Trophoblast cell (in vitro differentiated cells and primary cell): ENCODE measurements around the gene USP17L15.
"Not testable (repeated sequence)": the region's sequence is repeated elsewhere in the genome, so short reads cannot be mapped to it uniquely, and the experiment has no call there.

Experiments used
- DNase-seq, 2 donors: peaks; one replicate each; pipeline ENCODE4 v3.0.0-alpha.2; 2016
- H2AFZ ChIP-seq: 2 replicates; pipeline ENCODE4 v1.6.1; 2013; ENCODE audit warnings: low read length, moderate library complexity, mild to moderate bottlenecking; ENCODE audit not compliant: insufficient read depth, poor library complexity
- H2AK5ac ChIP-seq: 2 replicates; pipeline ENCODE4 v1.6.1; 2013; ENCODE audit warnings: mild to moderate bottlenecking, low read length
- H2BK120ac ChIP-seq: 2 replicates; pipeline ENCODE4 v1.6.1; 2013; ENCODE audit warnings: low read length, mild to moderate bottlenecking, moderate library complexity; ENCODE audit not compliant: insufficient read depth, poor library complexity
- H2BK12ac ChIP-seq: 2 replicates; pipeline ENCODE4 v1.6.1; 2013; ENCODE audit warnings: mild to moderate bottlenecking, low read length, moderate library complexity
- H2BK5ac ChIP-seq: 2 replicates; pipeline ENCODE4 v1.6.1; 2013; ENCODE audit warnings: low read length, low read depth, moderate library complexity, mild to moderate bottlenecking; ENCODE audit not compliant: poor library complexity
- H3K14ac ChIP-seq: 2 replicates; pipeline ENCODE4 v1.6.1; 2013; ENCODE audit warnings: mild to moderate bottlenecking, low read length
- H3K18ac ChIP-seq: 2 replicates; pipeline ENCODE4 v1.6.1; 2013; ENCODE audit warnings: mild to moderate bottlenecking, low read length
- H3K23ac ChIP-seq: 2 replicates; pipeline ENCODE4 v1.6.1; 2013; ENCODE audit warnings: low read length
- H3K27ac ChIP-seq: 2 replicates; pipeline ENCODE4 v1.5.1; 2013; ENCODE audit warnings: low read depth, mild to moderate bottlenecking, inconsistent platforms, low read length, moderate library complexity
- H3K27me3 ChIP-seq: 2 replicates; pipeline ENCODE4 v1.6.1; 2013; ENCODE audit warnings: inconsistent platforms, mild to moderate bottlenecking, low read length, moderate library complexity; ENCODE audit not compliant: insufficient read depth
- H3K36me3 ChIP-seq, 2 experiments: 1 replicate in 1 of 2; 2 replicates in 1 of 2; pipeline ENCODE4 v1.6.1; 2013; ENCODE audit warnings: low read length in 2 of 2, mild to moderate bottlenecking in 2 of 2, moderate library complexity in 1 of 2; ENCODE audit not compliant: insufficient read depth in 2 of 2, control insufficient read depth in 1 of 2
- H3K4ac ChIP-seq: 2 replicates; pipeline ENCODE4 v1.6.1; 2013; ENCODE audit warnings: low read depth, mild to moderate bottlenecking, low read length, moderate library complexity
- H3K4me1 ChIP-seq, 2 experiments: 1 replicate in 1 of 2; 2 replicates in 1 of 2; pipeline ENCODE4 v1.6.1; 2013; ENCODE audit warnings: low read length in 2 of 2, mild to moderate bottlenecking in 2 of 2, moderate library complexity in 1 of 2; ENCODE audit not compliant: insufficient read depth in 2 of 2, control insufficient read depth in 1 of 2
- H3K4me2 ChIP-seq: 2 replicates; pipeline ENCODE4 v1.6.1; 2013; ENCODE audit warnings: inconsistent platforms, mild to moderate bottlenecking, low read length, moderate library complexity
- H3K4me3 ChIP-seq: 2 replicates; pipeline ENCODE4 v1.5.1; 2013; ENCODE audit warnings: mild to moderate bottlenecking, low read depth, low read length, inconsistent platforms
- H3K79me1 ChIP-seq: one replicate; pipeline ENCODE4 v1.6.1; 2013; ENCODE audit warnings: low read length
- H3K79me2 ChIP-seq: 2 replicates; pipeline ENCODE4 v1.6.1; 2013; ENCODE audit warnings: low read length, mild to moderate bottlenecking; ENCODE audit not compliant: control insufficient read depth, insufficient read depth, poor library complexity
- H3K9ac ChIP-seq: 2 replicates; pipeline ENCODE4 v1.6.1; 2013; ENCODE audit warnings: mild to moderate bottlenecking, low read length
- H3K9me3 ChIP-seq: 2 replicates; pipeline ENCODE4 v1.6.1; 2013; ENCODE audit warnings: low read depth, mild to moderate bottlenecking, control low read depth, inconsistent platforms, low read length; ENCODE audit not compliant: insufficient read depth
- H4K12ac ChIP-seq: 2 replicates; pipeline ENCODE4 v1.6.1; 2013; ENCODE audit warnings: low read depth, mild to moderate bottlenecking, low read length, moderate library complexity
- H4K8ac ChIP-seq: 2 replicates; pipeline ENCODE4 v1.6.1; 2013; ENCODE audit warnings: low read depth, mild to moderate bottlenecking, low read length, moderate library complexity
- H4K91ac ChIP-seq: one replicate; pipeline ENCODE4 v1.6.1; 2013; ENCODE audit warnings: low read depth, mild to moderate bottlenecking, low read length, moderate library complexity
- WGBS: extraction: QIAGEN DNeasy Blood & Tissue Kit; methylation state at CpG from one replicate; pipeline ENCODE4 v1.1.7; 2013; ENCODE audit warnings: missing lambda C conversion rate; ENCODE audit not compliant: insufficient read length, insufficient coverage; ENCODE audit errors: extremely low coverage; 5-methylcytosine and 5-hydroxymethylcytosine counted together

USP17L15 gene

GRCh38 chr4:9243579-9243978 is 9.4 kb downstream of the USP17L15 start, which contains the start of gene USP17L17:
USP17L17 (plus strand) TSS chr4:9243879; CDS start chr4:9243879, 0 bp downstream.
- H3K9me3 ChIP-seq, H4K8ac ChIP-seq, DNase-seq, H3K27ac ChIP-seq, H3K4me2 ChIP-seq, H3K79me2 ChIP-seq, H3K27me3 ChIP-seq, H4K91ac ChIP-seq, H3K18ac ChIP-seq, H2AFZ ChIP-seq, H3K23ac ChIP-seq, H2BK12ac ChIP-seq, H2BK120ac ChIP-seq, H2BK5ac ChIP-seq, H3K36me3 ChIP-seq, H3K4me3 ChIP-seq, H4K12ac ChIP-seq, H3K14ac ChIP-seq, H3K4ac ChIP-seq, H3K4me1 ChIP-seq, H3K9ac ChIP-seq, H2AK5ac ChIP-seq, H3K79me1 ChIP-seq: not testable (repeated sequence)
- WGBS, result no CpG with 5 or more reads among the region's 14 CpGs

GRCh38 chr4:9247953-9248680 is 13.9 kb downstream of the USP17L15 start, which contains the start of gene USP17L18:
USP17L18 (plus strand) TSS chr4:9248630; CDS start chr4:9248630, 0 bp downstream.
- not testable (repeated sequence) for H3K4me3 ChIP-seq, H2BK12ac ChIP-seq, H4K8ac ChIP-seq, H3K4me1 ChIP-seq, H4K12ac ChIP-seq, H3K9me3 ChIP-seq, H3K4ac ChIP-seq, H4K91ac ChIP-seq, H2AFZ ChIP-seq, H3K9ac ChIP-seq, H3K79me2 ChIP-seq, H3K36me3 ChIP-seq, H3K27ac ChIP-seq, H3K4me2 ChIP-seq, H3K14ac ChIP-seq, H2BK5ac ChIP-seq, H3K18ac ChIP-seq, H3K27me3 ChIP-seq, H2BK120ac ChIP-seq, H3K23ac ChIP-seq, H2AK5ac ChIP-seq, H3K79me1 ChIP-seq
- 100% methylated on average over 3 of the region's 26 CpGs for WGBS
- peak; percentile 0 to 1 for DNase-seq

GRCh38 chr4:9253078-9253477 is 18.9 kb downstream of the USP17L15 start, which contains the start of gene USP17L19:
USP17L19 (plus strand) TSS chr4:9253378; CDS start chr4:9253378, 0 bp downstream.
- not testable (repeated sequence) for H3K4me1 ChIP-seq, H3K79me1 ChIP-seq, H4K91ac ChIP-seq, H3K18ac ChIP-seq, H3K14ac ChIP-seq, H3K4me3 ChIP-seq, H2AFZ ChIP-seq, H2AK5ac ChIP-seq, H2BK120ac ChIP-seq, H2BK12ac ChIP-seq, H4K12ac ChIP-seq, H3K4ac ChIP-seq, H2BK5ac ChIP-seq, H3K23ac ChIP-seq, H4K8ac ChIP-seq, H3K4me2 ChIP-seq, DNase-seq, H3K27me3 ChIP-seq, H3K36me3 ChIP-seq, H3K79me2 ChIP-seq, H3K9me3 ChIP-seq, H3K9ac ChIP-seq, H3K27ac ChIP-seq
- WGBS, result no CpG with 5 or more reads among the region's 13 CpGs

- H3K4me1 ChIP-seq, H4K12ac ChIP-seq, H2BK120ac ChIP-seq, H3K14ac ChIP-seq, H2BK5ac ChIP-seq, H3K27me3 ChIP-seq, H4K8ac ChIP-seq, H3K23ac ChIP-seq, H3K27ac ChIP-seq, H3K79me2 ChIP-seq, H2AFZ ChIP-seq, H3K79me1 ChIP-seq, H4K91ac ChIP-seq, H2AK5ac ChIP-seq, H3K18ac ChIP-seq, H2BK12ac ChIP-seq, H3K4me3 ChIP-seq, H3K4ac ChIP-seq, DNase-seq, H3K9me3 ChIP-seq, H3K36me3 ChIP-seq, H3K4me2 ChIP-seq, H3K9ac ChIP-seq: not testable (repeated sequence)
- WGBS, result no CpG with 5 or more reads among the region's 15 CpGs
Observed at GRCh38 chr4:9257824-9258223, 23.6 kb downstream of the USP17L15 start, which contains the start of gene USP17L20. USP17L20 (plus strand) TSS chr4:9258124; CDS start chr4:9258124, 0 bp downstream.
